ENCODE results near the gene TMEM72. TPM values are rescaled to one million over a fixed set of nuclear protein-coding genes. Genes with fewer than 3 reads are reported as not detected.

TMEM72 gene
- total and polyA plus RNA-seq, 4 donors, result 0.02 to 0.33 TPM; not detected in 2

DNA sequence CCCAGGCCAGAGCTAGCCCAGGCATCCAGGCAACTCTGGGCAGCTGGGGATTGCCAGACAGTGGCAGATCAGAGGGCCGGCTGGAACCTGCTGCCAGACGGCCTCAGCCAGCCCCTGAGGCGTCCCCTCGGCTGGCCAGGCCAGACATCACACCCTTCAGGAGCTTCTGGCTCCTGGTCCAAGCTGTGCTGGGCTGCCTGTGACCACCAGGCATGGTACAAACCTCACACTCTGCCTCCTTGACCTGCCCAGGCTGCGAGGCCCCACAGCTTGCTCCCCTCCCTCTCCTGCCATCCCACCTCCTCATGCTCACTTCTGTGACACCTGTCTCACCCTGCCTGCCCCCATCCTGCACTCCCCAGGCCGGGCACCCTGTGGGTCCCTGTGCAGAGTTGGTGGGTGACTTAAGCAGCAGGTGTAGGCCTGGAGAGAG is 61.8 kb downstream of the TMEM72 start (continued):
- TF ChIP-seq, protein P1, sequence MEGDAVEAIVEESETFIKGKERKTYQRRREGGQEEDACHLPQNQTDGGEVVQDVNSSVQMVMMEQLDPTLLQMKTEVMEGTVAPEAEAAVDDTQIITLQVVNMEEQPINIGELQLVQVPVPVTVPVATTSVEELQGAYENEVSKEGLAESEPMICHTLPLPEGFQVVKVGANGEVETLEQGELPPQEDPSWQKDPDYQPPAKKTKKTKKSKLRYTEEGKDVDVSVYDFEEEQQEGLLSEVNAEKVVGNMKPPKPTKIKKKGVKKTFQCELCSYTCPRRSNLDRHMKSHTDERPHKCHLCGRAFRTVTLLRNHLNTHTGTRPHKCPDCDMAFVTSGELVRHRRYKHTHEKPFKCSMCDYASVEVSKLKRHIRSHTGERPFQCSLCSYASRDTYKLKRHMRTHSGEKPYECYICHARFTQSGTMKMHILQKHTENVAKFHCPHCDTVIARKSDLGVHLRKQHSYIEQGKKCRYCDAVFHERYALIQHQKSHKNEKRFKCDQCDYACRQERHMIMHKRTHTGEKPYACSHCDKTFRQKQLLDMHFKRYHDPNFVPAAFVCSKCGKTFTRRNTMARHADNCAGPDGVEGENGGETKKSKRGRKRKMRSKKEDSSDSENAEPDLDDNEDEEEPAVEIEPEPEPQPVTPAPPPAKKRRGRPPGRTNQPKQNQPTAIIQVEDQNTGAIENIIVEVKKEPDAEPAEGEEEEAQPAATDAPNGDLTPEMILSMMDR (IDR thresholded peaks at IDR 0.05; ENCODE audit: low read depth, low read length, missing input control), result no peak
- TF ChIP-seq NR2F2 (IDR thresholded peaks at IDR 0.05), result no peak
- no peak for TF ChIP-seq FOXA1 (IDR thresholded peaks at IDR 0.05)
- TF ChIP-seq MAX (IDR thresholded peaks at IDR 0.05), result no peak

DNA sequence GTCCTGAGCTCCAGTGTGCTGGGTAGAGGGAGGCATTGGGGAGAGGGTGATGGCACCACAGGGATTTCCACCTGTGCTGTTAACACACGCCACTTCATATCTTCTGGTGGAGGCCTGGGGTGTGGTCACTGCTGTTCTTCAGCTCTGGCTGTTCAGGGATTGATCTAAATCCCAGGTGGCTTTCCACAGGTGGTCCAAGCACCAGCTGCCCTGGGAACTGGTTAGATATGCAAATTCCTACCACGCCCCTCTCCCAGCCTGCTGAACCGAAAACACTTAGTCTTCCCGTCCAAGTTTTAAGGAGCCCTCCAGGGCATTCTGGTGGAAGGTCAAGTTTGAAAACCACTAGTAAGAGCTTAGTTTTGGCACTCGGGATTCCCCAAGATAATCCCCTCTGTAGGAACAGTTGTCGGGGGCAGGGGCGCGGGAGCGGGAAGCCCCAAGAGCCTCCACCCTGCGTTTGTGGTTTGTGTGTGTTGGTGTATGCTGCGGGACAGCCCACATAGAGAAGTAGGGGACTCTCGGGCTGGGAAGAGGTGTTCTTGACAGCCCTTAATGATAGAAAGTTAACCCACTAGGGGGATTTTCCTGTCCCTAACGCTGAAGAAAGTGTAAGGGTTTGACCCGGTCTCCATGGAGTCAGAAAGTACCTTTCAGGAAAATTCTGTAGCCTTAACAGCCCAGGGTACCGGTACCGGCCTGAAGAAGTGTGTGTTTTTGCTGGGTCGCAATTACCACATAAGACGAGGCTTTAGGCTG is 62.4 kb downstream of the TMEM72 start:
- DNase-seq (ENCODE audit: low spot score), result no peak
- H3K36me3 ChIP-seq (ENCODE audit: control insufficient read depth in 4 of 4, insufficient read depth in 3 of 4, low read depth in 1 of 4, low read length in 3 of 4), result peaks cover 0 to 5% (median under 1%) of the 10 kb centered on the region in 4 donors
- H3K27ac ChIP-seq (ENCODE audit: low read depth in 1 of 2, low read length in 2 of 2), result no peak overlapping the region
- H3K9ac ChIP-seq (ENCODE audit: low read depth in 1 of 2, low read length in 2 of 2), result no peak overlapping the region
- H3K4me1 ChIP-seq (ENCODE audit: control insufficient read depth in 4 of 4, insufficient read depth in 4 of 4, low read length in 3 of 4), result peaks cover 0 to 30% (median 20%) of the 10 kb centered on the region in 4 donors
- TF ChIP-seq FOXA1 (IDR thresholded peaks at IDR 0.05) (no peak), HNF4G (IDR thresholded peaks at IDR 0.05) (no peak), GABPA (IDR thresholded peaks at IDR 0.05 in 1 of 2, conservative IDR thresholded peaks at IDR 0.05 in 1 of 2) (no peak), HNF4A (conservative IDR thresholded peaks at IDR 0.05) (no peak), NR2F2 (IDR thresholded peaks at IDR 0.05) (no peak), EGR1 (IDR thresholded peaks at IDR 0.05; ENCODE audit: low read depth in 2 of 2) (no peak), YY1 (IDR thresholded peaks at IDR 0.05) (no peak), FOXA2 (IDR thresholded peaks at IDR 0.05) (no peak), SP1 (IDR thresholded peaks at IDR 0.05) (no peak), RAD21 (IDR thresholded peaks at IDR 0.05) (no peak), REST (IDR thresholded peaks at IDR 0.05) (no peak), JUND (IDR thresholded peaks at IDR 0.05) (no peak), TAF1 (conservative IDR thresholded peaks at IDR 0.05) (no peak)
- TF ChIP-seq, protein P1 (IDR thresholded peaks at IDR 0.05; ENCODE audit: low read depth, low read length, missing input control), result no peak
- TF ChIP-seq, protein P2, sequence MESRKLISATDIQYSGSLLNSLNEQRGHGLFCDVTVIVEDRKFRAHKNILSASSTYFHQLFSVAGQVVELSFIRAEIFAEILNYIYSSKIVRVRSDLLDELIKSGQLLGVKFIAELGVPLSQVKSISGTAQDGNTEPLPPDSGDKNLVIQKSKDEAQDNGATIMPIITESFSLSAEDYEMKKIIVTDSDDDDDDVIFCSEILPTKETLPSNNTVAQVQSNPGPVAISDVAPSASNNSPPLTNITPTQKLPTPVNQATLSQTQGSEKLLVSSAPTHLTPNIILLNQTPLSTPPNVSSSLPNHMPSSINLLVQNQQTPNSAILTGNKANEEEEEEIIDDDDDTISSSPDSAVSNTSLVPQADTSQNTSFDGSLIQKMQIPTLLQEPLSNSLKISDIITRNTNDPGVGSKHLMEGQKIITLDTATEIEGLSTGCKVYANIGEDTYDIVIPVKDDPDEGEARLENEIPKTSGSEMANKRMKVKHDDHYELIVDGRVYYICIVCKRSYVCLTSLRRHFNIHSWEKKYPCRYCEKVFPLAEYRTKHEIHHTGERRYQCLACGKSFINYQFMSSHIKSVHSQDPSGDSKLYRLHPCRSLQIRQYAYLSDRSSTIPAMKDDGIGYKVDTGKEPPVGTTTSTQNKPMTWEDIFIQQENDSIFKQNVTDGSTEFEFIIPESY (IDR thresholded peaks at IDR 0.05), result no peak
- TF ChIP-seq, protein P3, sequence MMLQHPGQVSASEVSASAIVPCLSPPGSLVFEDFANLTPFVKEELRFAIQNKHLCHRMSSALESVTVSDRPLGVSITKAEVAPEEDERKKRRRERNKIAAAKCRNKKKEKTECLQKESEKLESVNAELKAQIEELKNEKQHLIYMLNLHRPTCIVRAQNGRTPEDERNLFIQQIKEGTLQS (IDR thresholded peaks at IDR 0.05), result no peak
- WGBS, result 82% methylated on average over 18 of the region's 18 CpGs
- H3K27me3 ChIP-seq (ENCODE audit: control insufficient read depth in 4 of 4, insufficient read depth in 4 of 4, low read length in 3 of 4), result no peaks in the 10 kb centered on the region
- H3K4me3 ChIP-seq (ENCODE audit: low read depth in 1 of 3, low read length in 3 of 3), result no peak overlapping the region
- H3K9me3 ChIP-seq (ENCODE audit: control insufficient read depth in 4 of 4, low read length in 3 of 4), result no peaks in the 10 kb centered on the region
